ENCODE measurements around the gene SERPINB13. TPM values are rescaled to one million over a fixed set of nuclear protein-coding genes. Genes with fewer than 3 reads are reported as not detected.

SERPINB13 gene
- polyA plus RNA-seq, 2 of the 4 experiments (the other 2 are of a cell fraction), result not detected

- Histone ChIP-seq H3K9me3 (no peaks in the 10 kb centered on the region), H3K4me1 (no peaks in the 10 kb centered on the region), H3K4me2 (no peak overlapping the region), H3K4me3 (no peak overlapping the region), H3K27ac (no peak overlapping the region)
- FAIRE-seq (no peak), ATAC-seq (no peak), DNase-seq (ENCODE audit: low read depth in 1 of 2, low spot score in 1 of 2) (no peak)
- 22% methylated on average over 1 of the region's 1 CpG for WGBS (ENCODE audit: missing lambda C conversion rate)
- ChIA-PET CTCF (interaction anchor here (0.8 kb wide), 1 partner anchor 32 kb away, joined by 3 read pairs; no protein-coding TSS in a partner anchor), POLR2A (no interaction called here)
- no peak for TF ChIP-seq RAD21 (conservative IDR thresholded peaks at IDR 0.05 in 1 of 2, IDR thresholded peaks at IDR 0.05 in 1 of 2)
- no peak for TF ChIP-seq POLR2AphosphoS2 (conservative IDR thresholded peaks at IDR 0.05; ENCODE audit: low read length)
- TF ChIP-seq EHF (CRISPR knock-in tag; IDR thresholded peaks at IDR 0.05), result no peak
- TF ChIP-seq NR3C1 (IDR thresholded peaks at IDR 0.05), result no peak
- TF ChIP-seq, protein P1, sequence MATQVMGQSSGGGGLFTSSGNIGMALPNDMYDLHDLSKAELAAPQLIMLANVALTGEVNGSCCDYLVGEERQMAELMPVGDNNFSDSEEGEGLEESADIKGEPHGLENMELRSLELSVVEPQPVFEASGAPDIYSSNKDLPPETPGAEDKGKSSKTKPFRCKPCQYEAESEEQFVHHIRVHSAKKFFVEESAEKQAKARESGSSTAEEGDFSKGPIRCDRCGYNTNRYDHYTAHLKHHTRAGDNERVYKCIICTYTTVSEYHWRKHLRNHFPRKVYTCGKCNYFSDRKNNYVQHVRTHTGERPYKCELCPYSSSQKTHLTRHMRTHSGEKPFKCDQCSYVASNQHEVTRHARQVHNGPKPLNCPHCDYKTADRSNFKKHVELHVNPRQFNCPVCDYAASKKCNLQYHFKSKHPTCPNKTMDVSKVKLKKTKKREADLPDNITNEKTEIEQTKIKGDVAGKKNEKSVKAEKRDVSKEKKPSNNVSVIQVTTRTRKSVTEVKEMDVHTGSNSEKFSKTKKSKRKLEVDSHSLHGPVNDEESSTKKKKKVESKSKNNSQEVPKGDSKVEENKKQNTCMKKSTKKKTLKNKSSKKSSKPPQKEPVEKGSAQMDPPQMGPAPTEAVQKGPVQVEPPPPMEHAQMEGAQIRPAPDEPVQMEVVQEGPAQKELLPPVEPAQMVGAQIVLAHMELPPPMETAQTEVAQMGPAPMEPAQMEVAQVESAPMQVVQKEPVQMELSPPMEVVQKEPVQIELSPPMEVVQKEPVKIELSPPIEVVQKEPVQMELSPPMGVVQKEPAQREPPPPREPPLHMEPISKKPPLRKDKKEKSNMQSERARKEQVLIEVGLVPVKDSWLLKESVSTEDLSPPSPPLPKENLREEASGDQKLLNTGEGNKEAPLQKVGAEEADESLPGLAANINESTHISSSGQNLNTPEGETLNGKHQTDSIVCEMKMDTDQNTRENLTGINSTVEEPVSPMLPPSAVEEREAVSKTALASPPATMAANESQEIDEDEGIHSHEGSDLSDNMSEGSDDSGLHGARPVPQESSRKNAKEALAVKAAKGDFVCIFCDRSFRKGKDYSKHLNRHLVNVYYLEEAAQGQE (IDR thresholded peaks at IDR 0.05), result no peak
- no peak for TF ChIP-seq FOSL2 (IDR thresholded peaks at IDR 0.05)
- TF ChIP-seq FOSL2 (CRISPR knock-in tag; IDR thresholded peaks at IDR 0.05), result no peak
- no peak for TF ChIP-seq JUN (IDR thresholded peaks at IDR 0.05)
- no peak for TF ChIP-seq GATA3 (IDR thresholded peaks at IDR 0.05; ENCODE audit: borderline replicate concordance)
- no peak for TF ChIP-seq CBX2 (IDR thresholded peaks at IDR 0.05; ENCODE audit: borderline replicate concordance, low read depth)
- TF ChIP-seq CHD2 (IDR thresholded peaks at IDR 0.05; ENCODE audit: low read length, partially characterized antibody), result no peak
These were observed 37.1 kb upstream of the SERPINB13 start for GRCh38 chr18:63550068-63550467.

DNA sequence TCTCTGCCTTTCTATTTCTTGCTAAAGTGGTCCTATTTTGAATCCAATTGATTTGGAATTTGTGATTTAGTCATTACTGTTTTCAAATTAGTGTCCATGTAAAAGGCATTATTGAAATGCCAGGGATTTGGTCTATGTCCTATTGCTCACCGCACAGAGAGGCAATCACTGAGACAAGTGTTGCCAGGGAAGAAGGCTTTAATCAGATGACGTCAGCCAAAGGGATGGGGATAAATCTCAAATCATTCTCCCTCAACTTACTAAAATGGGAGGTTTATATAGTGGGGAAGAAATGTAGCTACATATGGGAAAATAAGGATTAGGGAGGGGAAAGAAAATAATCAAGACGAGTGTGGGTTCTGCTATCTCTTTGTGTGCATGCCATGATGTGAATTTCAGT lies 35.4 kb upstream of the SERPINB13 start:
- Histone ChIP-seq H3K4me2 (no peak overlapping the region), H3K9me3 (no peaks in the 10 kb centered on the region), H3K4me1 (no peaks in the 10 kb centered on the region), H3K27ac (no peak overlapping the region), H3K4me3 (no peak overlapping the region)
- ATAC-seq (no peak), DNase-seq (ENCODE audit: low read depth in 1 of 2, low spot score in 1 of 2) (no peak), FAIRE-seq (no peak)
- TF ChIP-seq MAZ (IDR thresholded peaks at IDR 0.05; ENCODE audit: borderline replicate concordance, low read depth, low read length) (no peak), ZFP36 (IDR thresholded peaks at IDR 0.05; ENCODE audit: borderline replicate concordance, partially characterized antibody) (no peak)
- 60% methylated on average over 3 of the region's 3 CpGs for WGBS (ENCODE audit: missing lambda C conversion rate)
- ChIA-PET POLR2A (no interaction called here), CTCF (no interaction called here)

DNA sequence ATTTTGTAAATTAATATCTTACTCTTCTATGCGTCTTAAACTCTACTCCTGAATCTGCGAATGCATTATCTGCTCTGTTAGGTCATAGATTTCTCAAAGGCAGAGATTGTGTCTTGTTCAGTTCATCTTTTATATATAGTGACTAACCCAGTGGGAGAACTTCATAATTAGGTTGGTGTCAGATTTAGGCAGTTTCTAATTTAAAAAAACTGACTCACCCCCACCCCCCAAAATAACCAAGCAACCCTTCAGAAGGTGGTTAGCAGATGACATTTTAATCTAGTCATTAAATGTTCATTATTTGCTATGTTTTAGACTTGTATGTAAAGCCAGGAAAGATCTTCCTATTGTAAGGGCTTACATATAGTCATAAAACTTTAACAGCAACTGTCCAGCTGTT lies 34.6 kb upstream of the SERPINB13 start:
- no peak overlapping the region for H3K4me2 ChIP-seq
- DNase-seq (ENCODE audit: low read depth in 1 of 2, low spot score in 1 of 2) (no peak), FAIRE-seq (no peak), ATAC-seq (no peak)
- WGBS (ENCODE audit: missing lambda C conversion rate), result 71% methylated on average over 2 of the region's 2 CpGs
- no peaks in the 10 kb centered on the region for H3K9me3 ChIP-seq
- H3K4me3 ChIP-seq, result no peak overlapping the region
- TF ChIP-seq RNF2 (IDR thresholded peaks at IDR 0.05; ENCODE audit: borderline replicate concordance, low read depth) (no peak), RCOR1 (IDR thresholded peaks at IDR 0.05; ENCODE audit: low read depth, low read length) (no peak), ZSCAN20 (CRISPR knock-in tag; IDR thresholded peaks at IDR 0.05) (no peak), EP300 (IDR thresholded peaks at IDR 0.05) (no peak), RFX5 (IDR thresholded peaks at IDR 0.05) (no peak), MAFK (IDR thresholded peaks at IDR 0.05; ENCODE audit: partially characterized antibody) (no peak), CBX2 (IDR thresholded peaks at IDR 0.05; ENCODE audit: borderline replicate concordance, low read depth) (no peak)
- TF ChIP-seq, protein P2, sequence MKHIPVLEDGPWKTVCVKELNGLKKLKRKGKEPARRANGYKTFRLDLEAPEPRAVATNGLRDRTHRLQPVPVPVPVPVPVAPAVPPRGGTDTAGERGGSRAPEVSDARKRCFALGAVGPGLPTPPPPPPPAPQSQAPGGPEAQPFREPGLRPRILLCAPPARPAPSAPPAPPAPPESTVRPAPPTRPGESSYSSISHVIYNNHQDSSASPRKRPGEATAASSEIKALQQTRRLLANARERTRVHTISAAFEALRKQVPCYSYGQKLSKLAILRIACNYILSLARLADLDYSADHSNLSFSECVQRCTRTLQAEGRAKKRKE (CRISPR knock-in tag; IDR thresholded peaks at IDR 0.05; ENCODE audit: low read depth), result no peak
- ChIA-PET POLR2A (no interaction called here), CTCF (interaction anchor here (0.6 kb wide), 1 partner anchor 280 kb away, joined by 3 read pairs; no protein-coding TSS in a partner anchor)
- H3K27ac ChIP-seq, result no peak overlapping the region
- H3K4me1 ChIP-seq, result no peaks in the 10 kb centered on the region
